GM19239 (cell line): ENCODE data around the gene EXOC4.

Experiments
- DNase-seq: peaks from one replicate; pipeline ENCODE4 v3.0.0; 2011; ENCODE audit warnings: low spot score; ENCODE audit not compliant: insufficient read length
- FAIRE-seq: peaks from 2 replicates; lab custom pipeline; 2011; peaks lifted over from hg19 to GRCh38; lab: Jason Lieb, UNC

Gene EXOC4

GRCh38 chr7:133931053-133931452 lies 678.2 kb downstream of the EXOC4 start:
- FAIRE-seq (no peak), DNase-seq (no peak)

- DNase-seq (no peak), FAIRE-seq (no peak)
Measured at GRCh38 chr7:133932591-133932990, 679.7 kb downstream of the EXOC4 start.

- FAIRE-seq (no peak), DNase-seq (no peak)
Measured at GRCh38 chr7:133934262-133934976, 681.5 kb downstream of the EXOC4 start.

GRCh38 chr7:133934977-133935330 lies 682.1 kb downstream of the EXOC4 start:
- DNase-seq (no peak), FAIRE-seq (no peak)

- DNase-seq (no peak), FAIRE-seq (no peak)
Measured at GRCh38 chr7:133936074-133936473, 683.2 kb downstream of the EXOC4 start.

GRCh38 chr7:133937786-133938185 lies 684.9 kb downstream of the EXOC4 start:
- FAIRE-seq = no peak
- DNase-seq = no peak

GRCh38 chr7:133940368-133940767 lies 687.5 kb downstream of the EXOC4 start:
- FAIRE-seq (no peak), DNase-seq (no peak)

- FAIRE-seq (no peak), DNase-seq (no peak)
Measured at GRCh38 chr7:133941496-133941895, 688.6 kb downstream of the EXOC4 start.

- FAIRE-seq = no peak
- DNase-seq = no peak
Measured at GRCh38 chr7:133945497-133945896, 692.6 kb downstream of the EXOC4 start.

- no peak for FAIRE-seq
Measured at GRCh38 chr7:133947458-133948254, 694.8 kb downstream of the EXOC4 start.

GRCh38 chr7:133948588-133948987 lies 695.7 kb downstream of the EXOC4 start:
- DNase-seq = no peak
- no peak for FAIRE-seq

More at GRCh38 chr7:133947458-133948254, 694.8 kb downstream of the EXOC4 start:
- DNase-seq = no peak

- FAIRE-seq (no peak), DNase-seq (no peak)
Measured at GRCh38 chr7:133950855-133951254, 698.0 kb downstream of the EXOC4 start.

GRCh38 chr7:133955208-133955607 lies 702.3 kb downstream of the EXOC4 start:
- no peak for DNase-seq
- no peak for FAIRE-seq

- DNase-seq (no peak), FAIRE-seq (no peak)
Measured at GRCh38 chr7:133957845-133958244, 705.0 kb downstream of the EXOC4 start.

- FAIRE-seq = no peak
Measured at GRCh38 chr7:133958822-133959221, 705.9 kb downstream of the EXOC4 start.

GRCh38 chr7:133959505-133959904 lies 706.6 kb downstream of the EXOC4 start:
- FAIRE-seq (no peak), DNase-seq (no peak)

More at GRCh38 chr7:133958822-133959221, 705.9 kb downstream of the EXOC4 start:
- no peak for DNase-seq

GRCh38 chr7:133961724-133962123 lies 708.8 kb downstream of the EXOC4 start:
- no peak for DNase-seq

GRCh38 chr7:133962646-133963045 lies 709.8 kb downstream of the EXOC4 start:
- FAIRE-seq (no peak), DNase-seq (no peak)

More at GRCh38 chr7:133961724-133962123, 708.8 kb downstream of the EXOC4 start:
- FAIRE-seq = no peak

GRCh38 chr7:133963629-133964028 lies 710.8 kb downstream of the EXOC4 start:
- FAIRE-seq (no peak), DNase-seq (no peak)

- no peak for FAIRE-seq
Measured at GRCh38 chr7:133971625-133972024, 718.7 kb downstream of the EXOC4 start.

GRCh38 chr7:133973710-133974109 lies 720.8 kb downstream of the EXOC4 start:
- no peak for FAIRE-seq
- DNase-seq = no peak

More at GRCh38 chr7:133971625-133972024, 718.7 kb downstream of the EXOC4 start:
- no peak for DNase-seq
